Fibroblast of lung (primary cell): Measurements from ENCODE around the gene KREMEN1.

Experiments used
- CTCF ChIP-seq, 2 donors: IDR thresholded peaks in 1 of 2; conservative IDR thresholded peaks in 1 of 2; 1 replicate in 1 of 2; 2 replicates in 1 of 2; pipeline ENCODE4 v1.5.1; 2011 to 2012; ENCODE audit warnings: low read length in 2 of 2, control low read depth in 1 of 2, inconsistent platforms in 1 of 2, low read depth in 1 of 2, mild to moderate bottlenecking in 1 of 2
- EZH2 ChIP-seq: IDR thresholded peaks from 2 replicates; pipeline ENCODE4 v1.5.1; 2012; ENCODE audit warnings: low read length, control low read depth, mild to moderate bottlenecking; ENCODE audit errors: missing control alignments

- TF ChIP-seq CTCF (conservative IDR thresholded peaks at IDR 0.05 in 1 of 2, IDR thresholded peaks at IDR 0.05 in 1 of 2; ENCODE audit: low read depth in 1 of 2, low read length in 2 of 2), result no peak
- no peak for TF ChIP-seq EZH2
Observed at GRCh38 chr22:29155966-29156365, 83.1 kb downstream of the KREMEN1 start.
